RWPE2 (cell line): ENCODE results near the gene FGF18.

Source experiments
- ATAC-seq: fragments of 200-7000 bp; cut with Tn5 transposase; 3 replicates; pipeline ENCODE4 v1.9.1; 2021; ENCODE audit warnings: low read depth
- DNase-seq: peaks from one replicate; pipeline ENCODE4 v3.0.0-alpha.2; 2020; ENCODE audit warnings: low spot score
- H3K27ac ChIP-seq: fragments of 450-650 bp; 2 replicates; pipeline ENCODE4 v1.5.1; 2017; ENCODE audit warnings: mild to moderate bottlenecking; ENCODE audit not compliant: poor library complexity, severe bottlenecking
- H3K27me3 ChIP-seq: fragments of 250-450 bp; sonication (Bioruptor Pico); 2 replicates; pipeline ENCODE4 v1.5.1; 2021; ENCODE audit warnings: mild to moderate bottlenecking, moderate library complexity; ENCODE audit not compliant: insufficient read depth, poor library complexity, severe bottlenecking
- H3K36me3 ChIP-seq: fragments of 250-450 bp; sonication (Bioruptor Pico); 2 replicates; pipeline ENCODE4 v1.5.1; 2020; ENCODE audit warnings: low read depth, mild to moderate bottlenecking, moderate library complexity
- H3K4me1 ChIP-seq: fragments of 250-450 bp; sonication (Bioruptor Pico); 2 replicates; pipeline ENCODE4 v1.5.1; 2021; ENCODE audit warnings: mild to moderate bottlenecking, moderate library complexity; ENCODE audit not compliant: insufficient read depth, poor library complexity, severe bottlenecking
- H3K4me3 ChIP-seq: fragments of 250-450 bp; sonication (Bioruptor Pico); 2 replicates; pipeline ENCODE4 v1.5.1; 2021; ENCODE audit warnings: mild to moderate bottlenecking, moderate library complexity; ENCODE audit not compliant: severe bottlenecking
- H3K9me3 ChIP-seq: fragments of 250-450 bp; sonication (Bioruptor Pico); 2 replicates; pipeline ENCODE4 v1.5.1; 2021; ENCODE audit warnings: mild to moderate bottlenecking, moderate library complexity; ENCODE audit not compliant: severe bottlenecking
- CTCF ChIP-seq: fragments of 450-650 bp; IDR thresholded peaks from one replicate; pipeline ENCODE4 v1.5.1; 2017; ENCODE audit warnings: mild to moderate bottlenecking, moderate library complexity; ENCODE audit not compliant: poor library complexity, severe bottlenecking

The FGF18 gene

GRCh38 chr5:171442287-171443042 is 23.0 kb downstream of the FGF18 start:
- DNase-seq (peak; percentile 42), ATAC-seq (no peak)
- Histone ChIP-seq H3K36me3 (no peaks in the 10 kb centered on the region), H3K9me3 (no peaks in the 10 kb centered on the region), H3K4me1 (no peaks in the 10 kb centered on the region), H3K4me3 (no peak overlapping the region), H3K27ac (no peak overlapping the region), H3K27me3 (no peaks in the 10 kb centered on the region)
- no peak for TF ChIP-seq CTCF

DNA sequence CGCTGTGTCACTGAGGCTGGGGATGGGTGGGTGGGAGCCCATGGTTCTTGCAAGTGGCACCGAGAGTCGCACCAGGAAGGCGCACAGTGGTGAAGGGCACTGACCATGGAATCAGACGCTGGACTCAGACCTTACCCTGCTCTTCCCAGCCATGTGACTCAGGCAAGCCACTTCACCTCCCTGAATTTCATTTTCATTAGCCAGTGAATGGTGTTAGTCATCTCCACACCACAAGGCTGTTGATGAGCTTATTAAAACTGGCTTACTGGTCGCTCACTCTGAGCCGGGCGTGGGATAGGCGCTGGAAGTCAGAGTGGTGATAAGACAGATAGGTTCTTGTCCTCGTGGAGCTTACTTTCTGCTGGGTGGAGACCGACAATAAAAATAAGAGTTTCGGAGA is 25.1 kb downstream of the FGF18 start:
- peak; percentile 51 for DNase-seq
- no peak for TF ChIP-seq CTCF
- Histone ChIP-seq H3K4me3 (no peak overlapping the region), H3K36me3 (no peaks in the 10 kb centered on the region), H3K27me3 (no peaks in the 10 kb centered on the region), H3K4me1 (no peaks in the 10 kb centered on the region), H3K27ac (no peak overlapping the region), H3K9me3 (no peaks in the 10 kb centered on the region)
- ATAC-seq, result peak; percentile 42; the same call in 2 of the 3 replicates

- Histone ChIP-seq H3K36me3 (no peaks in the 10 kb centered on the region), H3K27me3 (no peaks in the 10 kb centered on the region), H3K4me3 (no peak overlapping the region), H3K4me1 (no peaks in the 10 kb centered on the region), H3K27ac (no peak overlapping the region), H3K9me3 (no peaks in the 10 kb centered on the region)
- TF ChIP-seq CTCF, result no peak
- no peak for DNase-seq
- ATAC-seq, result no peak
Measured at GRCh38 chr5:171445644-171446516, 26.4 kb downstream of the FGF18 start.

DNA sequence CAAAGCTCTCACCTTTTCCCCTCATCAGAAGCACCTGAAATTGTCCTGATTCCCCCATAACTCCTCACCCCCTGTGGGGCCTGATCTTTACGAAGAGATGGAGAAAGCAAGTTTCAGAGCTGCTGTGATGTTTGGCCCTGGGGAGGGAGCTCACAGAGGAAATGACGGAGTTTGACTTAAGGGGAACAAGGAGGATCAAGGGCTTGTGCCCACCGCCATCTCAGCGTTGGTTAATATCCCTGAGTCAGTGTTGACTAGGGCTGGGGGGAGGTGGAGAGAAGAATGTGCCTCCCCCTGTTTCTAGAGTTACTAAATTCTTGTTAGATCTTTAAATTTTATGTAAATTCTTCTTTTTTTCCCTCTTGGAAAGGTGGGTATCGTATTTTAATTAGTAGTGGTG is 27.8 kb downstream of the FGF18 start:
- no peaks in the 10 kb centered on the region for H3K9me3 ChIP-seq
- H3K27ac ChIP-seq, result no peak overlapping the region
- H3K4me3 ChIP-seq, result no peak overlapping the region
- no peaks in the 10 kb centered on the region for H3K36me3 ChIP-seq
- H3K27me3 ChIP-seq, result no peaks in the 10 kb centered on the region
- TF ChIP-seq CTCF, result no peak
- no peak for DNase-seq
- H3K4me1 ChIP-seq, result no peaks in the 10 kb centered on the region
- no peak for ATAC-seq

DNA sequence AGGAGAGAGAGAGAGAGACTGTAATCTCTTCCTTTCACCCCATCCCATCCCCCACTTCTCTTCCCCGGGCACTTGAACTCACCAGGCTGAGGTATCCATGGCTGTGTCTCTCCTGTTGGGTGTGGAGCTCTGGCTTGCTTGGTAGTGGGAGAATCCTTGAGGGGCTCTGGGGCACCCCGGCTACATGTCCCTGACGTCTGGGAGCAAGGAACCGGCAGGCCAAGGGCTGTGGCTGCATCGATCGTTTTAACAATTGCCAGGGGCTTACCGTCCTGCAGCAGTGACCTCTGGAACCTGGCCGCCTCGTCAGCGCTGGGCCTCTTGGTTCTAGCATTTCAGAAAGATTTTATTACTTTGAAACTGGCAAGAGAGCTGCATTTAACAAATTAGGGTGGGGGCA is 30.0 kb downstream of the FGF18 start:
- ATAC-seq, result no peak

More for the DNA sequence above, 30.0 kb downstream of the FGF18 start:
- no peaks in the 10 kb centered on the region for H3K36me3 ChIP-seq
- H3K4me1 ChIP-seq, result no peaks in the 10 kb centered on the region
- H3K4me3 ChIP-seq, result no peak overlapping the region
- H3K27me3 ChIP-seq, result no peaks in the 10 kb centered on the region
- H3K27ac ChIP-seq, result no peak overlapping the region
- H3K9me3 ChIP-seq, result no peaks in the 10 kb centered on the region
- TF ChIP-seq CTCF, result no peak
- DNase-seq, result no peak
